ENCODE data around the gene NPHP3.
A peak's percentile ranks its signal among the peaks of the same experiment; 100 is the strongest.

NPHP3 gene

GRCh38 chr3:132682201-132682600, 40.0 kb downstream of the NPHP3 start:
- DNase-seq = no peak

- DNase-seq = no peak
These were observed 40.8 kb downstream of the NPHP3 start for GRCh38 chr3:132681421-132681820.

- no peak for DNase-seq
These were observed 42.3 kb downstream of the NPHP3 start for GRCh38 chr3:132679911-132680310.

- DNase-seq = no peak
These were observed 46.8 kb downstream of the NPHP3 start for GRCh38 chr3:132675408-132675807.

- DNase-seq = no peak
These were observed 52.9 kb downstream of the NPHP3 start for GRCh38 chr3:132669256-132669777.

- no peak for DNase-seq
These were observed 56.9 kb downstream of the NPHP3 start for GRCh38 chr3:132665230-132665745.

GRCh38 chr3:132662212-132662611, 60.0 kb downstream of the NPHP3 start:
- no peak for DNase-seq

- DNase-seq = no peak
These were observed 61.1 kb downstream of the NPHP3 start for GRCh38 chr3:132661101-132661500.

- no peak for DNase-seq
These were observed 61.5 kb downstream of the NPHP3 start for GRCh38 chr3:132660811-132661070.

GRCh38 chr3:132660052-132660810, 62.0 kb downstream of the NPHP3 start, which contains the start of gene UBA5:
Gene UBA5, plus strand, starts transcription at chr3:132660329. Its CDS starts 209 bp downstream, at chr3:132660538.
- DNase-seq = peak; percentile 60

- DNase-seq = peak; percentile 20
These were observed 62.7 kb downstream of the NPHP3 start, which contains the start of gene ACAD11 for GRCh38 chr3:132659365-132660051. Gene ACAD11, minus strand, starts transcription at chr3:132659809. Its CDS starts 58 bp downstream, at chr3:132659751.

- no peak for DNase-seq
These were observed 63.2 kb downstream of the NPHP3 start for GRCh38 chr3:132659000-132659364.

GRCh38 chr3:132657869-132658747, 64.1 kb downstream of the NPHP3 start:
- no peak for DNase-seq

GRCh38 chr3:132655471-132655870, 66.7 kb downstream of the NPHP3 start:
- DNase-seq = no peak

GRCh38 chr3:132654721-132655120, 67.5 kb downstream of the NPHP3 start:
- no peak for DNase-seq

GRCh38 chr3:132654190-132654589, 68.0 kb downstream of the NPHP3 start:
- DNase-seq = no peak

- no peak for DNase-seq
These were observed 69.5 kb downstream of the NPHP3 start for GRCh38 chr3:132652640-132653270.

GRCh38 chr3:132650153-132650552, 72.1 kb downstream of the NPHP3 start:
- no peak for DNase-seq

- DNase-seq = no peak
These were observed 77.2 kb downstream of the NPHP3 start for GRCh38 chr3:132645058-132645457.

- DNase-seq = no peak
These were observed 78.8 kb downstream of the NPHP3 start for GRCh38 chr3:132643366-132643765.

GRCh38 chr3:132642539-132642847, 79.7 kb downstream of the NPHP3 start:
- no peak for DNase-seq

- DNase-seq = no peak
These were observed 80.2 kb downstream of the NPHP3 start for GRCh38 chr3:132641837-132642538.

Measured in activated gamma-delta T cell treated with Interleukin-2 at 50 U/mL for 16 hours (primary cell).